ENCODE measurements around the gene INAFM1.

The INAFM1 gene

DNA sequence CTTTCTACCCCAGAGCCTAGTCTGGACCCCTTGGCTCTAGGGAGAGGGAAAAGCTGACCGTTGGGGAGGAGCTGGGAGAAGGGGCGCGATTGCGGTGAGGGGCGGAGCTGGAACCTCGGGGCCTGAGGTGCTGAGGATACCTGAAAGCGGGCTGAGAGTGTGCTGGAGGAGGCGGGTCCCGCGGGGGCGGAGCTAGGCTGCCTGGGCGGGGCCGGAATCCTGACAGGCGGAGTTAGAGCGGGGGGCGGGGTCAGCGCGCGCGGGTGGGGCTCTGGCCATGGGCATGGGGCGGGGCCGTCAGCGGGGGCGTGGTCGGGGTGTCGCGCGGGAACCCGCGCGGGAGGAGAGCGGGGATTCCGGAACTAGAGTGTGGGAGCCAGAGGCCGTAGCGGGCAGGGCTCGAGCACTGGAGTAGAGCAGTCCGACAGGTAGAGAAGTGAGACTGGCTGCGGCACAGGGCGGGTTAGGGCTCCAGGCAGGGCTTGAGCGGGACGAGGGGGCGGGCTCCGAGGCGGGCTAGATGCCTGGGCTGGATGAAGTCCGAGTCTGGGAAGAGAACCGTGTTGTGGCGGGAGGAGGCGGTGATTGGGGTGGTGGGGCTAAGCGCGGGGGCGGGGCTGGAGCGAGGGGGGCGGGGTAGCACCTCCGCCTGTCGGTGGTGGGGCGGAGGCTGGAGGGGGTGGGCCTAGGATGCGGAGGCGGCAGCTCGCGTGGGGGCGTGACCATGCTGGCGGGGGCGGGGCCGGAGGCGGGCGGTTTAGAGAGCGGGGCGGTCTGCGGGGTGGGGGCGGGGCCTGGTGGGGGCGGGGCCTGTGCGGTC lies at the start of gene INAFM1:
TSS of gene INAFM1 (plus strand) at position 815 of the 820 bp plus-strand sequence. CDS start 35 bp downstream, outside the sequence.
- peak; percentile 93 for DNase-seq

DNA sequence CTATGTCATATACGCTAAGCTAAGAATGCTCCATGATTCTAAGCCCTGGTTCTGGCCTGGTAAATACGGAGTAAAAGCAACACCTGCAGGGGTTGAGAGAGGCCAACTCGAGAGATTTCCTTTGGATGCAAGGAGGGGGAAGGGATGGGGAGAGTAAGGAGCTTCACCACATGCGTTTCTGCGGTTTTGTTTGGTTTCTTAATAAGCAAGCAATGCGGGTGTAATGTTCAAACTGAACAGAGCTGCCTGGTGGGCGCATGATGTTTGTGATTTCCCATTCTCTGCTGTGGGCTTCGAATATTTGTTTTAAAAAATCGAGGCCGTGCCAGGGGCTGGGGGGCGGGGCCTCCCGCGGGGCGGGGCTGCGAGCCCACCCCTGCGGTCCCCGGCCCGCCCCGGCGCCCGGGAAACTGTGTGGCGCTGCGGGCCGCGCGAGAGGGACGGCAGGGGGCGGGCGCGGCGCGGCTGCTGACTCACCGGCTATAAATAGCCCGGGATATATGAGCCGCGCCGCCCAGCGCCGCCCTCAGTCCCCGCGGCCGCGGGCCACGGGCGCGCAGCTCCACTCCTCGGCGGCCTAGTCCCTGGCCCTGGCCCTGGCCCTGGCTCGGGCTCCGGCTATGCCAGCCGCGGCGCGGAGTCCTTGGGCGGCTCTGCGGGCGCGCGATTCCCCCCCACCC lies 48.8 kb upstream of the INAFM1 start:
- peak; percentile 59 for DNase-seq

DNA sequence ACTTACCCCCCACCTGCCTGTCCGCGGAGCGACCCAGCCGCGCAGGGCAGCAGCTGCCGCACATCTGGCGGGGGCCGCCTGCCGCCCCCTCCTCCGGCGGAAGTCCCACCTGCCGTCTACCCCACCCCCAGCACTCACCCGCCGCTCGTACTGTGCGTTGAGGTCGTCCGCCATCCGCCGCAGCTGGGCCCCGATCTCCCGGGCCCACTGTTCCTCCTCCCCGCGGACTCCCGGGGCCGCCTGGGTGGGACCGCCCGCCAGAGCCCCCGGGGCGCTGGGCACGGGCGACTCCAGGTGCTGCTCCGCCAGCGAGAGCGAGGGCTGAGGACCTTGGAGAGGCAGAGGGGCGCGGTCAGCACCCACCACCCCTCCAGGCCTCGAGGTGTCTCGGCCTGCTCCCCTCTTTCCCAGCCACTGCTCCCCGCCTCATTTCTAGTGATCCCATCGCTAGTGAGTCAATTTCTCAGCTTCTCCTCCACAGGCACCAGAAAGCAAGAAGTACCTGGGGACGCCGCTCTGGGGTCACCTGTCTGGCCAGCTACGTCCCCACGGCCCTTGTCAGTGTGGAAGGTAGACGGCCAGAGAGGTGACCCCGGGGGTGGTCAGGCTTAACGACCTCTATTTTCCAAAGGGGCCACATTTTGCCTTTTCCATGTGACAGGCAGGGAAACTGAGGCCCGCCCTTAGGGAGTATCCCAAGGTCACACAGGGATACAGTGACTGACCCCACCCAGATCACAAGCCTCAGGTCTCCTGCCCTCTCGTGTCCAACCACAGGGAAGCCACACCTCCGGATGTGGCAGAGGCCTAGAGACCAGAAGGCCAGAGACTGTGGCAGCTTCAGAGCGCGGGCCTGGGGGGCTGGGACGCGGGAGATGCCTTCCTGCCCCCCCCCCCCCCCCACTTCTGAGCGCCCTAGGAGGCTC lies 48.0 kb upstream of the INAFM1 start:
- DNase-seq, result peak; percentile 45

DNA sequence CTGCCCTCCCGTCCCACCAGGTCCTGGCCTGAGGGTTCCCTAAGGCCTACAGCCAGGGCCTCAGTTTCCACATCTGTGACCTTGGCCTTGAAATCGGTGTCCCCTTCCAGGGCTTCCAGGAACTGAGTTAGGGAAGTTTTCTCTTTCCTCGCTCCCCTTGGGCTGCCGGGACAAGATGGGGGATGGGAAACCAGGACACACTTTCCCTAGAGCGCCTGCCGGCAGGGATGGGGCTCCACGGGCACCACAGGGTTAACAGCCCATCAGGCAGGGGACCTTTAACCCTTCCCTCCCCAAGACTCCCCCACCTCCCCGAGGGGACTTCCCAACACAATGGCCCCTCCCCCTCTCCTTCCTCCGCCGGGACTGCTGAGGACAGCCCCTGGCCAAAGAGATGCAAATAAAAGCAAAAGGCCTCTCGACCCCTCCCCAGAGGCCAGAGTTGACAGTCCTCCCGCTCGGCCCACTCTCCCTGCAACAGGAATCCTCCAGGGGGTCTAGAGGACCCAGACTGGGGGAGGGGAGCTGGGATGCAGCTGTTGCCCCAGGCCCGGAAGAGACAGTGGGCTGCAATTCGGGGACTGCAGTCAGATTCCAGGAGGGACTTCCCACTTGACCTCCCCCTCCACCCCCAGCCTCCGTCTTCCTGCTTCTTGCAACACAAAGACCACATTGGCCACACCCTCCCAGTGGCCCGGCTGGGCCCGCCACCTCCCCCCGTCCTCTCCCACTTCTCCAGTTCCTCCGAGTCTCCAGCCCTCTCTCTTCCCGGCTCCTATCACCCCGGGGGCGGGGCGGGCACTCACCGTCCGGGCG lies 47.1 kb upstream of the INAFM1 start:
- peak; percentile 50 for DNase-seq

DNA sequence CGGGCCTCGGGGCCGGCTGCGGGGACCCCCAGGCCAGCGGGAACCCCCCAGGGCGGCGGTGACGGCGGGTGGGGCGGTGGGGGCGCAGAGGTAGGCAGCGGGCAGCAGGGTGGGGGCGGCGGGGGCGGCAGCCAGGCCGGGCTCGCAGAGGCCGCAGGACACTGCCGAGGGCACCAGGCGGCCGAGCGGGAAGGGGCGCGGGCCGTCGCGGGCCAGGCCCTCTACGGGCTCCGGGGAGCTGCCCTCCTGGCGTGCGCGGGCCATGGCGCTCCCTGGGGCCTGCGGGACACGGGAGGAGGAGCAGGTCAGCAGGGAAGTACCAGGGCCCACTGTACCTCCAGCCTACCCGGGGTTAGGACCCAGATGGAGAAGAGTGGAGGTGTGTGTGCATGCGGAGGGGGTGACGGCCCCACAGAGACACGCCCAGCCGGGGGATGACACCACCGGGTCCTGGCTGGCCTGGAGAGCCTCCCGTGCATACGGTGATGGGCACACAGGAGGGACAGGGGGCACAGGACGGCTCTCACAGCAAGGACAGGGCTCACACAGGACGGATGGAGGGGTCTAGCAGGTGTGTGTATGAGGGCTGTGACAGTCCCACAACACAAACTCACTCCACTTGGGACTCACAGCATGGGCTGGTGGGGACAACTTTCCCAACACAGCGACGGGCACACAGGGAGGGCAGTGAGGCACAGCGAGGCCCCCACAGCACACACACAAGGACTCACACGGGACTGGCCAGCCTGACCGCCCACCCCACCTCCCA lies 46.3 kb upstream of the INAFM1 start:
- DNase-seq, result no peak

DNA sequence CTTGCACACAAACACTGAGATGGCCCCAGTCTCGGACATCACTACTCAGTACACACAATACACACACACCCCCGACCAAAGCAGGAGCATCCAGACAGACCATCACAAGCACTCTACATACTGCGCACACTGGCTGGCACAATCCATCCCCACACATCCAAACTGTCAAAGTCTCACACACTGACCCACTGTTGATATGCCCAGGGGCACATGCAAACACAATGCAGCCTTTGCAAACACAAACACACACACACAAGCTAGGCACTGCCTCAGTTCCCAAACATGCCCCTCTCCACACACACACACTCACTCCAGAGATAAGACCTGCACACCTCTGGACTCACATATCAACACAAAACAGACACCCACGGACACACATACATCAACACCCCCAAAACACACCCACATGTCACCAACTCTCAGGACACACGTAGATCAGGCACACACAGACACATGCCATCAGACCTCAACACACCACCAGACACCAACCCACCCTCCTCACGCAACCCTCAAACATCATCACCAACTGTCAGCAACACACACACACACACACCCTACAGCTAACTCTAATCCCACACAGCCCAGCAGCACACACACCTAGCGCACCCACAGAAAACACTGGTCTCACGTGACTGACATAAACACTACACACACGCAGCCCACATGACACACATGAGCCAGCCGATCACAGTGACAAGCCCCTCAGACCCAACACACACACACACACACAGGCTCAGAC lies 45.6 kb upstream of the INAFM1 start:
- no peak for DNase-seq

DNA sequence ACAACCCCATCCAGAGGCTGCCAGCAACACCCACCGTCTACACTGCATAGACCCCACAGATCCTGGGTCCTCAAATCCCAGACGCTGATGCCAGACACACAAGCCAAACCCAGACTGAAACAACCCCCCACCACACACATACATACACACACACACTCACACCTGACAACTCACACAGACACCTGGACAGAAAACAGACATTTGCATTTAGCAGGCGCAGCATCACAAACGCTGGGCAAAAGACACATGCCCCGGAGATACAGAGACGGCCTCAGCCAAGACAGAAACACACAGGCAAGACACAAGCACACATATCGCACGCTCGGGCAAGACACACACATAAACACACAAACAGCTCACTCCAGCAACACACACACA lies 45.0 kb upstream of the INAFM1 start:
- no peak for DNase-seq

DNA sequence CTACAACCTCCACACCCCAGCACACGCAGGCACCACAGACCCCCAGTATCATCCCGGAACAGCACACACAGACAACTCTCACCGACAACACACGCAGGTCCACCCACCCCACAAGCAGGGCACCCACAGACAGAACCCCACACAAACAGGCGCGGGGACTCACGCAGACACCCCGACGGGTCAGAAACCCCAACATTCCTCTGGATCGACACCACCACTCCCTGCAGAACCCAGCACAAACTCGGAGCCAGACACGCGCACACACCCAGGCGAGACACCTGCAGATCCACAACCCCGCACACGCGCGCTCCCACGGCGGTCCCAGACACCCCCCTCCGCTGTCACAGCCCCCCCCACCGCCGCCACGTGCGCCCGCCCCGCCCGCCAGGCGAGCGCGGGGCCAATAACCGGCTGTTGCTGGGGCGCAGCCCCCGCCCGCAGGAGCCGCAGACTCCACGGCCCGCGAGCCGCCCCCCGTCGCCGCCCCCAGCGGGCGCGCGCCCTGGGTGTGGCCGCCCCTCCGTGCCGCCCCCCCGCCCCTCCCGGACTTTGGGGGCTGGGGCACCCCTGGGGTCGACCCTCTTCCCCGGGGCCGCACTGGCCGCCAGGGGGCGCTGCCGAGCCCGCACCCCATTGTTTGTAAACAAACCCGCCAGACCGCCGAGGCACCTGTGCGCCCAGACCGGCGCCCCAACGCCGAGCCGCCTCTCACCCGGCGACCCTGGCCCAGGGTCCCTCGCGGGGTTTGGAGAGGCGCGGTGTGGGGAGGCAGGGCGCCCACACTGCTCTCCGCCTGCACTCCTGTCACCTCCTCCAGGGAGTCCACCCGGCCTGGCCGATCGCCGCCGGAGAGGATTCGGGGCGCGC lies 44.4 kb upstream of the INAFM1 start:
- no peak for DNase-seq

DNA sequence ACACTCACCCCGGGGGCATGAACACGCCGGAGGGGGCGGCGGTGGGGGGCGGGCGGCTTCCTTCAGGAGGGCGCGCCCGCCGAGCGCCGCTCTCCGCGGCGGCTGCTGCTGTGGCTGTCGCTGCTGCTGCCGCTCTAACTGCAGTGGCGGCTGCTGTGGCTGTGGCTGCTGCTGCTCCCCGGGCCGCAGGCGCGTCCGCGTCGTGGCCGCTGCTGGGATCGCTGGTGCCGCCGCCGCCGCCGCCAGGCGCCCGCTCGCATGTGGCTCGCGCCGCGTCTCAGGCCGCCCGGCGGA lies 43.8 kb upstream of the INAFM1 start, which contains the start of gene BBC3:
TSS of gene BBC3 (minus strand) at position 279 of the 294 bp plus-strand sequence. CDS start 2,768 bp downstream, outside the sequence.
- no peak for DNase-seq

DNA sequence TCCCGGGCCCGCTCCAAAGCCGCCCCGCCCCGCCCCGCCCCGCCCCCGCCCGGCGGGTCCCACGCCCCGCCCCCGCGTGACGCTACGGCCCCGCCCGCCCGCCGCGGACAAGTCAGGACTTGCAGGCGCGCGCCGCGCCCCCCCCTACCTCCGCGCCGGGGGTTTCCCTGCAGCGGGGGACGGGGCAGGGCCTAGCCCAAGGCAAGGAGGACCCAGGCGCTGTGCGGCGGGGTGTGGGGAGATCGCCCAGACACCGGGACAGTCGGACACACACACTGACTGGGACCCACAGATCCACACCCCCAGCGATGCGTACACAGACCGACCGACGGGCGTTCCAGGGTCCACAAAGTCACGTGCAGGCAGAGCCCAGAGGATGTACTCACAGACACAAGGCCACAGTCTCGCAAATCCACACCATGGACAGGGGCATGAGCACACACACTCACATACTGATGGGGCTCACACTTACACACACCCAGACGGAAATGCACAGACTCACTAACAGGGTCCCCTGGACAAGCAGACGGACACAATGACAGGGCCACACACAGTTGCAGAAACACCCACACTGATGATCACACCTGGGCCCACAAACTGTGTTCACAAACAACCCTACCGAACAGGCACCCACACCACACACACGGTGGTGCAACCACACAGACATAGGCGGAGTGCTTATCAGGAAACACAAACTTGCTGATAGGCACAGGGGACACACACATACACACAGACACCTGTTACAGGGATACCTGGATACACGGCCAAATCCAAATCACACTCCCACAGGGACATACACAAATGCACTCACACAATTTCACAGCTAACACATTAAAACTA lies 43.2 kb upstream of the INAFM1 start:
- DNase-seq, result no peak

DNA sequence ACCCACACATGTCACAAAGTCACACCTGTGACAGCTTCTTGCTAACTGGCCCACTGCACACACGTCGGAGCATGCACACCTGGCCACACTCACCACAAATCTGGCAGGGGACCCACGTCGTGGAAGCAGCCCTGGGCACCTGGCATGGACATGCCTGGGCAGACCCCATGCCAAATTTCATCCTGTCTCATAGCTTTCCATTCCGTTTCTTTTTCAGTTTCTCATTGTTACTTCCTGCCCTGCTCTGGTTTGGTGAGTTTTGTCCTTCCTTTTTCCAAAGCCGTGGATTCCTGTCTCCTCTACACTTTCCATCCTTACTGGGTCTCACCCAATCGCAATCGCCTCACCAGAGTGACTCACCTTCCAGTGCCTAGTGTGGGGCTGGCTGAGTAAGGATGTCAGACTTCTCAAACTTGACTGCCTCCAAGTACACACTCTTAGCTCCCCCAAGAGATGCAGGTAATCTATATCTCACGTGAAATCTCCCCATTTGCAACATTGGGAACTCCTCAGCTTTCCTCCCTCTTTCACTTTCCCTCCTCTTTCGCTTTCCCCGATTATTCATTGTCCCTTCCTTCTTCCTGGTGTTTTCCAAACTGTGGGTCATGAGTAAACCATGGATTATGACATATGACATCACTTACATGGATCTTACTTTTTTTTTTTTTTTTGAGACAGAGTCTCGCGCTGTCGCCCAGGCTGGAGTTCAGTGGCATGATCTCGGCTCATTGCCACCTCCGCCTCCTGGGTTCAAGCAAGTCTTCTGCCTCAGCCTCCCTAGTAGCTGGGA lies 42.1 kb upstream of the INAFM1 start:
- no peak for DNase-seq

DNA sequence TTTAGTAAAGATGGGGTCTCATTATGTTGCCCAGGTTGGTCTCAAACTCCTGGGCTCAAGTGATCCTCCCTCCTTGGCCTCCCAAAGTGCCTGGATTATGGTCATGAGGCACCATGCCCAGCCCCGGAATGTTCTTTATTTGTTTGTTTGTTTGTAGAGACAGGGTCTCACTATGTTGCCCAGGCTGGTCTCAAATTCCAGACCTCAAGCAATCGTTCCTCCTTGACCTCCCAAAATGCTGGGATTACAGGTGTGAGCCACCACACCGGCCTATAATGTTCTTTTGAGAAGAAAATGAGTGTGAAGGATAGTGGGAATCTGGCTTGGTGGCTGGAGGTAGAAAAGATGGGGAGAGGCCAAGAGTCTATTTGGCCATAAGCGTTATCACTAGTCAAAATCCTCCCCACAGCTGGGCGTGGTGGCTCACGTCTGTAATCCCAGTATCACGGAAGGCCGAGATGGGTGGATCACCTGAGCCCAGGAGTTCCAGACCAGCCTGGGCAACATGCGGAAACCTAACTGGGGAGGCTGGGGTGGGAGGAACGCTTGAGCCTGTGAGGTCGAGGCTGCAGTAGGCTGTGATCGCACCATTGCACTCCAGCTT lies 38.5 kb upstream of the INAFM1 start:
- DNase-seq, result no peak

DNA sequence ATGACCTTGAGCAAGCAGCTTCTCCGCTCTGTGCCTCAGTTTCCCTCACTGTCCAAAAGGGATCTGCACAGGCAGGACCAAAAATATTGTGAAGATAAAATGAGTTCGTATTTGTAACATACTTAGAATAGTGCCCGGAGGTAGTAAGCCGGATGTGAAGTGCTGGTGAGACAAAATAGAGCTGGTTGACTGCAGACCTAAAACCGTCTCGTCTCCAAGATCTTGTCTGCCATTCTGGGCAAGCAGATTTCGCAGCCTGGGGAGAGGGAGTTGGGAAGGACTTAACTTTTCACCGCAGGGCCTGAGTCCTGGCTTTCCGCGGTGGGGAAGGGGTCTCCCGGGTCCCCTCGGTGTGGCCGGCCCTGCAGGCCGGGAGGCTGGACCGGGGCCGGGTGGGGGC lies 35.5 kb upstream of the INAFM1 start:
- DNase-seq, result no peak

DNA sequence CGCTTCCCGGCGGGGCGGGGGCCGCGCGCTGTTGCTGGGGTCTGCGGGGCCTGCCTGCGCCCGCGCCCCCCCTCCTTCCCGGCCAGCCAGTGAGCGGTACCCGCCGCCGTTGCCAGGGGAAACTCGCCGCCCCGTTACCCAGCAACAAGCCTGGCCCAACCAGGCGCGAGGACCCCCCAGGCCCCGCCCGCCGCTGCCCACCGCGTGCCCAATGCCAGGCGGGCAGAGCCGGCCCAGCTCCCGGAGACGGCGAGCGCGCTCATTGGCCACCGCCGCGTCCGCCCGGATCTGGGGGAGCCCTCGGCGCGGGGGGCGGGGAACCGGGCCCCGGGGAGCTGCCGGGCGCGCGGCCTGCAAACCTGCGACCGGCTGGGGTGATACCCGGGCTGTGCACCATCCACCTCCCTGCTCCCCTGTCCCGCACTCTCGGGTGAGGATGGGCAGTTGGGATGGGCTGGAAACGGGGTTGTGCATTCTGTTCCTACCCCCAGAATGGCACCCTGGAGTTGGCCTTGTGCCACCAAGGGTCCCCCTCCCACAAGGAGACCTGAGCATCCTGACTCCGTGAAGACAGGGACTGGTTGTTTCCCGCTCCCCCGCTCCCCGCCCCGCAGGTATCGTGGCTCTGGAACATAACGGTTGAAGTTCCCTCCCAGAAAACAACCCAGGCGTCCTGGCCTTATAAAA lies 34.9 kb upstream of the INAFM1 start:
- peak; percentile 39 for DNase-seq

DNA sequence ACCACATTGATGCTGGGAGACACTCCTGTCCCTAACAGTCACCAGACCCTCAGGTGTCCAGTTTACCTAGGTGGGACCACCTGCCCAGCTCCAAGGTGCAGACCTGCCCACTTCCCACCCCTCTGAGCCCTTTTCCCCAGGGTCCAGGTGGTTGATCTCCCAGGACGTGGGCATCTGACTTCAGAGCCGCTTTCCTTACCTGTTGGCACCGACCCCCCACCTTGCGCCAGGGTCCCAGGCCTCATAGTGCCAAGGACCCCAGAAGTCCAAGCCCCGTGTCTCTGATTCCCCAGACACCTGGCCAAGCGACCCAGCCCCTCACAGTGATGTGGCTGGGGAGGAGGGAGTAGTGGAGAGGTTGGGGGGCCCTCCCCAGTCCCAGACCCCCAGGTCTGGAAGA lies 34.1 kb upstream of the INAFM1 start:
- DNase-seq, result no peak

DNA sequence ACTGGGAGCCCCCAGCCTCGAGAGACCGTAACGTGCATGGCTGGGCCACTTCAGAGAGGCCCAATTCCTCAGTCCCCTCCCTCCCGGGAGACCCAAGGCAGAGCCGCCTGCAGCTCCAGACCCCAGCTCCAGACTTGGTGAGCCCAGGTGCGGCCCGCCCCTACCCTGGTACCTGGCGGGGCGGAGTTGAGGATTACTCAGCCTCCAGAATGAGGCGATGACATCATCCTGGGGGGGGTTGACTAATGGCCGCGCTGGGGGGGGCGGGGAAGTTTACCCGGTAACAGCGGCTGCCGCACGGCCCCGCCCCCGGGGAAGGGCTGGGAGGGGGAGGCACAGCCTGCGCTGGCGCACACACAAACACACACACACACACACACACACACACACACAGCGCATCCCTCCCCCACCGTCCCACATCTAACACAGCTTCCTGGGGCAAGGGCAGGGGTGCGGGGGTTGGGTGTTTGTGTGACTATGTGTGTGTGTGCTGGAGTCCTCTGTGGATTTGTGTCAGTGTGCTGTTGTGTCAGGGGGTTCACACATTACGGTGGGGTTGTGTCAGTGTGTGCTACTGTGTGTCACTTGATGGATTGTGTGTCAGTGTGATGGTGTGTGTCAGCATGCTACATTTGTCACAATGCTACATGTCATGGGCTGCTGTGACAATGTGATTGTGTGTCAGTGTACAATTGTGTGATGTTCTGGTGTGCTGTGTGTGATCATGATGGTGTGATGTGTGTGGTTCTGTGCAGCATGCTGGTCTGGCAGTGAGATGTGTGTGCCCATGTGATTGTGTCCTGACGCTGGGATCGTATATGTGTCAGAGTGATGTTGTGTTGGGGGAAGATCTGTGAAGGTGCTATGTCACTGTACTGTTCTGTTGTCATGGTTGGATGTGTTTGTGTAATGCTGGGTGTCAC lies 33.4 kb upstream of the INAFM1 start:
- DNase-seq, result peak; percentile 73

Data from DMS79 (cell line).